Liver (tissue), 9 donors: ENCODE data around the gene BMPER. TPM values are rescaled to one million over a fixed set of nuclear protein-coding genes. Genes with fewer than 3 reads are reported as not detected.

ENCODE experiments used
- DNase-seq: peaks from one replicate; pipeline ENCODE4 v3.0.0-alpha.2; 2017; ENCODE audit warnings: low spot score
- H3K27ac ChIP-seq, 2 donors: one replicate each; pipeline ENCODE4 v1.7.0; 2013; ENCODE audit warnings: inconsistent platforms in 2 of 2, low read length in 2 of 2, control low read depth in 1 of 2, low read depth in 1 of 2, mild to moderate bottlenecking in 1 of 2
- H3K27me3 ChIP-seq, 4 donors: one replicate each; pipeline versions ENCODE4 v1.6.1 to v1.7.0; 2013; ENCODE audit warnings: low read length in 3 of 4, inconsistent platforms in 1 of 4, mild to moderate bottlenecking in 1 of 4, moderate library complexity in 1 of 4; ENCODE audit not compliant: control insufficient read depth in 4 of 4, insufficient read depth in 4 of 4
- H3K36me3 ChIP-seq, 4 donors: one replicate each; pipeline versions ENCODE4 v1.6.1 to v1.7.0; 2013; ENCODE audit warnings: low read length in 3 of 4, mild to moderate bottlenecking in 3 of 4, low read depth in 1 of 4, moderate library complexity in 1 of 4; ENCODE audit not compliant: control insufficient read depth in 4 of 4, insufficient read depth in 3 of 4
- H3K4me1 ChIP-seq, 4 donors: one replicate each; pipeline versions ENCODE4 v1.6.1 to v1.7.0; 2013; ENCODE audit warnings: low read length in 3 of 4, mild to moderate bottlenecking in 3 of 4, moderate library complexity in 1 of 4; ENCODE audit not compliant: control insufficient read depth in 4 of 4, insufficient read depth in 4 of 4
- H3K4me3 ChIP-seq, 3 donors: one replicate each; pipeline versions ENCODE4 v1.6.1 to v1.7.0; 2013; ENCODE audit warnings: low read length in 3 of 3, control low read depth in 1 of 3, low read depth in 1 of 3, mild to moderate bottlenecking in 1 of 3
- H3K9ac ChIP-seq, 2 donors: one replicate each; pipeline ENCODE4 v1.7.0; 2013; ENCODE audit warnings: low read length in 2 of 2, mild to moderate bottlenecking in 2 of 2, moderate library complexity in 2 of 2, control low read depth in 1 of 2, low read depth in 1 of 2
- H3K9me3 ChIP-seq, 4 donors: one replicate each; pipeline versions ENCODE4 v1.6.1 to v1.7.0; 2013; ENCODE audit warnings: low read length in 3 of 4; ENCODE audit not compliant: control insufficient read depth in 4 of 4
- ATF3 ChIP-seq: IDR thresholded peaks from 2 replicates; pipeline ENCODE4 v1.6.1; 2016; ENCODE audit warnings: antibody characterized with exemption
- EGR1 ChIP-seq, 2 donors: IDR thresholded peaks; 2 replicates each; pipeline ENCODE4 v1.6.1; 2016 to 2018; ENCODE audit warnings: antibody characterized with exemption in 2 of 2, low read depth in 2 of 2
- FOXA1 ChIP-seq: IDR thresholded peaks from 2 replicates; pipeline ENCODE4 v1.6.1; 2016; ENCODE audit warnings: antibody characterized with exemption
- FOXA2 ChIP-seq: IDR thresholded peaks from 2 replicates; pipeline ENCODE4 v1.6.1; 2016; ENCODE audit warnings: antibody characterized with exemption
- GABPA ChIP-seq, 2 donors: IDR thresholded peaks in 1 of 2; conservative IDR thresholded peaks in 1 of 2; 2 replicates each; pipeline ENCODE4 v1.6.1; 2016; ENCODE audit warnings: antibody characterized with exemption in 2 of 2, mild to moderate bottlenecking in 1 of 2, moderate library complexity in 1 of 2
- HNF4A ChIP-seq, 2 donors: conservative IDR thresholded peaks; 2 replicates each; pipeline ENCODE4 v1.6.1; 2016; ENCODE audit warnings: antibody characterized with exemption in 2 of 2, mild to moderate bottlenecking in 2 of 2
- HNF4G ChIP-seq: IDR thresholded peaks from 2 replicates; pipeline ENCODE4 v1.6.1; 2016; ENCODE audit warnings: antibody characterized with exemption
- JUND ChIP-seq, 2 donors: IDR thresholded peaks; 2 replicates each; pipeline ENCODE4 v1.6.1; 2016; ENCODE audit warnings: antibody characterized with exemption in 2 of 2
- NR2F2 ChIP-seq: IDR thresholded peaks from 2 replicates; pipeline ENCODE4 v1.6.1; 2016; ENCODE audit warnings: antibody characterized with exemption
- RAD21 ChIP-seq, 2 donors: IDR thresholded peaks; 2 replicates each; pipeline ENCODE4 v1.6.1; 2016; ENCODE audit warnings: antibody characterized with exemption in 2 of 2, mild to moderate bottlenecking in 2 of 2
- REST ChIP-seq: IDR thresholded peaks from 2 replicates; pipeline ENCODE4 v1.6.1; 2016; ENCODE audit warnings: antibody characterized with exemption, mild to moderate bottlenecking
- RXRA ChIP-seq, 2 donors: IDR thresholded peaks; 2 replicates each; pipeline ENCODE4 v1.6.1; 2017 to 2018; ENCODE audit warnings: antibody characterized with exemption in 2 of 2, mild to moderate bottlenecking in 1 of 2
- SP1 ChIP-seq: IDR thresholded peaks from 2 replicates; pipeline ENCODE4 v1.6.1; 2018; ENCODE audit warnings: antibody characterized with exemption, mild to moderate bottlenecking
- TAF1 ChIP-seq: conservative IDR thresholded peaks from 2 replicates; pipeline ENCODE4 v1.6.1; 2016; ENCODE audit warnings: antibody characterized with exemption, mild to moderate bottlenecking
- YY1 ChIP-seq: IDR thresholded peaks from 2 replicates; pipeline ENCODE4 v1.6.1; 2016; ENCODE audit warnings: antibody characterized with exemption, mild to moderate bottlenecking
- WGBS: extraction: QIAGEN DNeasy Blood & Tissue Kit; methylation state at CpG from one replicate; pipeline ENCODE4 v1.1.7; 2013; 5-methylcytosine and 5-hydroxymethylcytosine counted together
- polyA plus RNA-seq, 2 donors: library from polyadenylated mRNA; stranded (reverse) in 1 of 2; unstranded in 1 of 2; fragments of 200-250 nt in 1 of 2; fragments of >200 nt in 1 of 2; fragmentation: Nextera tagmentation in 1 of 2; extraction: Ambion mirVana in 1 of 2; gene quantifications; one replicate each; pipeline versions ENCODE4 v1.2.1 to v1.2.3, GENCODE V29; 2013 to 2015
- total RNA-seq, 2 donors: library from RNA; depleted of rRNA; stranded (reverse); fragments of >200 nt; gene quantifications; one replicate each; pipeline ENCODE4 v1.2.3, GENCODE V29; 2014
- TF ChIP-seq, protein P1 (sequence below): fragments of 150-350 bp; IDR thresholded peaks from 2 replicates; pipeline ENCODE4 v1.5.1; 2017; ENCODE audit warnings: improper control_type of control experiment, low read depth, low read length; ENCODE audit not compliant: missing input control
- TF ChIP-seq, protein P2 (sequence below): IDR thresholded peaks from 2 replicates; pipeline ENCODE4 v1.6.1; 2016; ENCODE audit warnings: antibody characterized with exemption
- donor health status: healthy.
- donor health status: healthy.
- donor health status: healthy.
- donor health status: healthy.
- donor health status: healthy.

BMPER gene
- total and polyA plus RNA-seq, 4 donors = 4.0 to 8.5 (median 6.2) TPM

DNA sequence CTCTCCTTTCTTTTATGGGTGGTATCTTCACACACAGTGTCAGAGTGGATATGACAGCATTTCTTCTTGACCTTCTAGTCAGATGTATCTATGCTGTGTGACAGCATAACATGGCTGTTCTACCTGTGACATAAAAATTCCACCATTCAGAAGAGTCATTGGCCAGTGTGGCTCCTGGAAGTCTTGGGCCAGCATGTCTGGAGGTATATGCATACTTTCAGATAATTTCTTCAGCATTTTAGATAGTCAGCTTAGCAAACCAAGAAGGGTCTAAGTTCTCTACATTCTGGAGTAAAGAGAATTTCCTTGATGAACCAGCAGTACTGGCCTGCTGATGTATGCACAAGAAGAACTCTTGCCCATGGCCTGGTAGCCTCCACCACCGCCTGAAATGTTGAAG lies 179.3 kb downstream of the BMPER start:
- Histone ChIP-seq H3K36me3 (no peaks in the 10 kb centered on the region), H3K4me3 (no peak overlapping the region), H3K4me1 (no peaks in the 10 kb centered on the region), H3K9ac (no peak overlapping the region), H3K27ac (no peak overlapping the region), H3K27me3 (peaks cover 0 to 2% (median 0%) of the 10 kb centered on the region in 4 donors), H3K9me3 (no peaks in the 10 kb centered on the region)
- no peak for DNase-seq
- TF ChIP-seq, protein P1, sequence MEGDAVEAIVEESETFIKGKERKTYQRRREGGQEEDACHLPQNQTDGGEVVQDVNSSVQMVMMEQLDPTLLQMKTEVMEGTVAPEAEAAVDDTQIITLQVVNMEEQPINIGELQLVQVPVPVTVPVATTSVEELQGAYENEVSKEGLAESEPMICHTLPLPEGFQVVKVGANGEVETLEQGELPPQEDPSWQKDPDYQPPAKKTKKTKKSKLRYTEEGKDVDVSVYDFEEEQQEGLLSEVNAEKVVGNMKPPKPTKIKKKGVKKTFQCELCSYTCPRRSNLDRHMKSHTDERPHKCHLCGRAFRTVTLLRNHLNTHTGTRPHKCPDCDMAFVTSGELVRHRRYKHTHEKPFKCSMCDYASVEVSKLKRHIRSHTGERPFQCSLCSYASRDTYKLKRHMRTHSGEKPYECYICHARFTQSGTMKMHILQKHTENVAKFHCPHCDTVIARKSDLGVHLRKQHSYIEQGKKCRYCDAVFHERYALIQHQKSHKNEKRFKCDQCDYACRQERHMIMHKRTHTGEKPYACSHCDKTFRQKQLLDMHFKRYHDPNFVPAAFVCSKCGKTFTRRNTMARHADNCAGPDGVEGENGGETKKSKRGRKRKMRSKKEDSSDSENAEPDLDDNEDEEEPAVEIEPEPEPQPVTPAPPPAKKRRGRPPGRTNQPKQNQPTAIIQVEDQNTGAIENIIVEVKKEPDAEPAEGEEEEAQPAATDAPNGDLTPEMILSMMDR = no peak
- TF ChIP-seq HNF4G (no peak), YY1 (no peak), REST (no peak), RXRA (IDR thresholded peaks at IDR 0.05) (no peak), SP1 (no peak), NR2F2 (no peak), ATF3 (no peak), JUND (IDR thresholded peaks at IDR 0.05) (no peak), TAF1 (no peak), GABPA (IDR thresholded peaks at IDR 0.05 in 1 of 2, conservative IDR thresholded peaks at IDR 0.05 in 1 of 2) (no peak), FOXA1 (no peak)
- TF ChIP-seq, protein P2, sequence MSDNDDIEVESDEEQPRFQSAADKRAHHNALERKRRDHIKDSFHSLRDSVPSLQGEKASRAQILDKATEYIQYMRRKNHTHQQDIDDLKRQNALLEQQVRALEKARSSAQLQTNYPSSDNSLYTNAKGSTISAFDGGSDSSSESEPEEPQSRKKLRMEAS = no peak
- WGBS = 89% methylated on average over 1 of the region's 1 CpG

- no peaks in the 10 kb centered on the region for H3K36me3 ChIP-seq
- H3K4me3 ChIP-seq = no peak overlapping the region
- no peak overlapping the region for H3K9ac ChIP-seq
- no peak for TF ChIP-seq FOXA2
- no peak for TF ChIP-seq HNF4G
- TF ChIP-seq, protein P2 = no peak
- TF ChIP-seq HNF4A (conservative IDR thresholded peaks at IDR 0.05) = no peak
- no peak for TF ChIP-seq GABPA (IDR thresholded peaks at IDR 0.05 in 1 of 2, conservative IDR thresholded peaks at IDR 0.05 in 1 of 2)
- no peak for TF ChIP-seq EGR1 (IDR thresholded peaks at IDR 0.05; ENCODE audit: low read depth in 2 of 2)
- TF ChIP-seq SP1 = no peak
- no peak for TF ChIP-seq FOXA1
- TF ChIP-seq RAD21 (IDR thresholded peaks at IDR 0.05) = no peak
- TF ChIP-seq NR2F2 = no peak
- TF ChIP-seq JUND (IDR thresholded peaks at IDR 0.05) = no peak
- TF ChIP-seq, protein P1 = no peak
- peaks cover 0 to 4% (median 0%) of the 10 kb centered on the region in 4 donors for H3K27me3 ChIP-seq
- DNase-seq = no peak
- WGBS = 92% methylated on average over 5 of the region's 5 CpGs
- no peaks in the 10 kb centered on the region for H3K9me3 ChIP-seq
- H3K4me1 ChIP-seq = no peaks in the 10 kb centered on the region
- no peak overlapping the region for H3K27ac ChIP-seq
Measured at GRCh38 chr7:34086064-34086463, 180.7 kb downstream of the BMPER start.
